HG02981 (cell line): ENCODE measurements around the gene ZNF316.
"Not testable (repeated sequence)": the region's sequence is repeated elsewhere in the genome, so short reads cannot be mapped to it uniquely, and the experiment has no call there.

Source experiments
- ATAC-seq: cut with Tn5 transposase; IDR thresholded peaks from one replicate; pipeline ENCODE4 v1.9.1; 2021; ENCODE audit warnings: mild to moderate bottlenecking, moderate library complexity; ENCODE audit not compliant: unreplicated experiment

ZNF316 gene

GRCh38 chr7:6621195-6622133 is 15.7 kb upstream of the ZNF316 start:
- ATAC-seq = no peak

- ATAC-seq = no peak
These were observed 14.9 kb upstream of the ZNF316 start for GRCh38 chr7:6622134-6622710.

GRCh38 chr7:6623589-6624245 is 13.4 kb upstream of the ZNF316 start:
- no peak for ATAC-seq

- no peak for ATAC-seq
These were observed 12.9 kb upstream of the ZNF316 start for GRCh38 chr7:6624246-6624611.

GRCh38 chr7:6628045-6628444 is 9.1 kb upstream of the ZNF316 start:
- ATAC-seq = no peak

GRCh38 chr7:6630007-6630849 is 6.9 kb upstream of the ZNF316 start:
- no peak for ATAC-seq

GRCh38 chr7:6631605-6632004 is 5.5 kb upstream of the ZNF316 start:
- ATAC-seq = no peak

GRCh38 chr7:6634021-6634420 is 3.1 kb upstream of the ZNF316 start:
- no peak for ATAC-seq

GRCh38 chr7:6634971-6635370 is 2.1 kb upstream of the ZNF316 start:
- ATAC-seq = not testable (repeated sequence)

GRCh38 chr7:6637544-6638229 is 569 bp downstream of the ZNF316 start:
- ATAC-seq = peak; percentile 85

GRCh38 chr7:6639032-6639431 is 1.9 kb downstream of the ZNF316 start:
- ATAC-seq = no peak

GRCh38 chr7:6639627-6640026 is 2.5 kb downstream of the ZNF316 start:
- ATAC-seq = no peak

GRCh38 chr7:6640246-6640721 is 3.2 kb downstream of the ZNF316 start:
- no peak for ATAC-seq

- ATAC-seq = no peak
These were observed 4.4 kb downstream of the ZNF316 start for GRCh38 chr7:6641305-6642035.

- no peak for ATAC-seq
These were observed 5.2 kb downstream of the ZNF316 start for GRCh38 chr7:6642239-6642839.

- ATAC-seq = no peak
These were observed 5.9 kb downstream of the ZNF316 start for GRCh38 chr7:6642861-6643640.

- no peak for ATAC-seq
These were observed 7.0 kb downstream of the ZNF316 start for GRCh38 chr7:6643915-6644625.

GRCh38 chr7:6644728-6645127 is 7.6 kb downstream of the ZNF316 start:
- no peak for ATAC-seq
